Upper lobe of left lung (tissue), 6 donors: ENCODE data around the gene HBA1. TPM values are rescaled to one million over a fixed set of nuclear protein-coding genes. Genes with fewer than 3 reads are reported as not detected.
"Not testable (repeated sequence)": the region's sequence is repeated elsewhere in the genome, so short reads cannot be mapped to it uniquely, and the experiment has no call there.

Source experiments
- ATAC-seq, 2 donors: fragments of 200-7000 bp; cut with Tn5 transposase; one replicate each; pipeline ENCODE4 v1.9.1; 2022; ENCODE audit warnings: mild to moderate bottlenecking in 2 of 2, moderate library complexity in 2 of 2; ENCODE audit not compliant: low FRiP score in 2 of 2
- DNase-seq, 2 donors: peaks; one replicate each; pipeline ENCODE4 v3.0.0-alpha.2; 2019 to 2020
- H3K27ac ChIP-seq, 4 donors: fragments of 200-600 bp; sonication (generic); one replicate each; pipeline ENCODE4 v1.5.1; 2016 to 2019
- H3K27me3 ChIP-seq, 4 donors: fragments of 200-600 bp; sonication (generic); one replicate each; pipeline ENCODE4 v1.5.1; 2017 to 2019
- H3K36me3 ChIP-seq, 4 donors: fragments of 200-600 bp; sonication (generic); one replicate each; pipeline ENCODE4 v1.5.1; 2016 to 2019
- H3K4me1 ChIP-seq, 4 donors: fragments of 200-600 bp; sonication (generic); one replicate each; pipeline ENCODE4 v1.5.1; 2018 to 2019
- H3K4me3 ChIP-seq, 4 donors: fragments of 200-600 bp; sonication (generic); one replicate each; pipeline ENCODE4 v1.5.1; 2017 to 2019; ENCODE audit warnings: mild to moderate bottlenecking in 2 of 4, moderate library complexity in 1 of 4
- H3K9me3 ChIP-seq, 4 donors: fragments of 200-600 bp; sonication (generic); one replicate each; pipeline ENCODE4 v1.5.1; 2018 to 2019
- CTCF ChIP-seq, 6 experiments: fragments of 450-650 bp in 4 of 6; fragments of 200-600 bp in 2 of 6; sonication (generic) in 2 of 6; IDR thresholded peaks; one replicate each; pipeline ENCODE4 v1.5.1; 2016 to 2019; ENCODE audit warnings: antibody characterized with exemption in 6 of 6
- EP300 ChIP-seq, 4 donors: sonication (generic); formaldehyde crosslinking; IDR thresholded peaks; one replicate each; pipeline ENCODE4 v1.5.1; 2017; ENCODE audit warnings: antibody characterized with exemption in 4 of 4, control low read depth in 2 of 4
- POLR2A ChIP-seq, 4 donors: fragments of 450-650 bp; IDR thresholded peaks; one replicate each; pipeline ENCODE4 v1.5.1; 2016 to 2017; ENCODE audit warnings: antibody characterized with exemption in 4 of 4, mild to moderate bottlenecking in 2 of 4
- POLR2AphosphoS5 ChIP-seq, 2 donors: sonication (generic); formaldehyde crosslinking; IDR thresholded peaks; one replicate each; pipeline ENCODE4 v1.5.1; 2017; ENCODE audit warnings: antibody characterized with exemption in 2 of 2
- WGBS, 2 donors: methylation state at CpG; one replicate each; pipeline ENCODE4 v1.1.5; 2017 to 2018; 5-methylcytosine and 5-hydroxymethylcytosine counted together
- total RNA-seq, 6 donors: library from RNA; depleted of rRNA in 4 of 6; stranded (reverse); fragments of >200 nt in 4 of 6; gene quantifications; one replicate each; pipeline versions ENCODE4 v1.1.0 to v1.2.1, GENCODE V29; 2016 to 2021
- donor health status: DM: no; HTN: no; CAD: no; lungs with moderate emphysema.
- donor health status: DM: no; HTN: yes; CAD: no; lungs with severe emphysema.

Gene HBA1
- total RNA-seq, 6 donors from 2014 or later, result 52.7 to 591 (median 286) TPM; not detected in 1

GRCh38 chr16:162271-162991 lies 14.0 kb upstream of the HBA1 start:
- TF ChIP-seq POLR2A (IDR thresholded peaks at IDR 0.05) (no peak), EP300 (IDR thresholded peaks at IDR 0.05) (no peak), POLR2AphosphoS5 (IDR thresholded peaks at IDR 0.05) (no peak), CTCF (IDR thresholded peaks at IDR 0.05) (no peak)
- H3K4me1 ChIP-seq, result peaks cover 14 to 18% (median 17%) of the 10 kb centered on the region in 4 donors
- H3K4me3 ChIP-seq, result no peak overlapping the region
- WGBS, 2 donors, result 82 to 87% methylated on average over 12 to 13 of the region's 13 CpGs
- ATAC-seq (no peak), DNase-seq (no peak)
- no peak overlapping the region for H3K27ac ChIP-seq
- H3K36me3 ChIP-seq, result no peaks in the 10 kb centered on the region
- peaks cover 2 to 26% (median 19%) of the 10 kb centered on the region in 4 donors for H3K27me3 ChIP-seq
- no peaks in the 10 kb centered on the region for H3K9me3 ChIP-seq

- 90 to 92% methylated on average over 5 to 9 of the region's 10 CpGs for WGBS, 2 donors
- H3K36me3 ChIP-seq, result not testable (repeated sequence)
These were observed 13.3 kb upstream of the HBA1 start for GRCh38 chr16:163139-163538.

GRCh38 chr16:163696-164095 lies 12.8 kb upstream of the HBA1 start:
- not testable (repeated sequence) for ATAC-seq, H3K9me3 ChIP-seq, H3K36me3 ChIP-seq, DNase-seq, H3K4me3 ChIP-seq, H3K27ac ChIP-seq
- WGBS, 2 donors, result 0 to 23% methylated on average over 2 to 3 of the region's 3 CpGs
- peaks cover 14 to 18% (median 17%) of the 10 kb centered on the region in 4 donors for H3K4me1 ChIP-seq
- H3K27me3 ChIP-seq, result peaks cover 2 to 38% (median 25%) of the 10 kb centered on the region in 4 donors

More at GRCh38 chr16:163139-163538, 13.3 kb upstream of the HBA1 start:
- peaks cover 2 to 33% (median 22%) of the 10 kb centered on the region in 4 donors for H3K27me3 ChIP-seq
- not testable (repeated sequence) for H3K4me3 ChIP-seq, DNase-seq, ATAC-seq, H3K9me3 ChIP-seq, H3K27ac ChIP-seq
- H3K4me1 ChIP-seq, result peaks cover 14 to 18% (median 17%) of the 10 kb centered on the region in 4 donors

- ATAC-seq, result peak in 1 of 2 donors; percentile 21
These were observed 12.2 kb upstream of the HBA1 start for GRCh38 chr16:164134-164823.

GRCh38 chr16:164827-165538 lies 11.5 kb upstream of the HBA1 start:
- TF ChIP-seq CTCF (IDR thresholded peaks at IDR 0.05) (no peak), POLR2A (IDR thresholded peaks at IDR 0.05) (no peak), EP300 (IDR thresholded peaks at IDR 0.05) (no peak), POLR2AphosphoS5 (IDR thresholded peaks at IDR 0.05) (no peak)
- WGBS, 2 donors, result 3 to 6% methylated on average over 15 to 30 of the region's 77 CpGs
- Histone ChIP-seq H3K9me3 (no peaks in the 10 kb centered on the region), H3K4me3 (peak overlapping the region in 2 of 4 donors; percentile 6 to 26), H3K36me3 (no peaks in the 10 kb centered on the region), H3K4me1 (peaks cover 14 to 18% (median 17%) of the 10 kb centered on the region in 4 donors), H3K27me3 (peaks cover 2 to 45% (median 28%) of the 10 kb centered on the region in 4 donors), H3K27ac (no peak overlapping the region)
- peak in 1 of 2 donors; percentile 78 for DNase-seq
- no peak for ATAC-seq

More at GRCh38 chr16:164134-164823, 12.2 kb upstream of the HBA1 start:
- not testable (repeated sequence) for DNase-seq, H3K36me3 ChIP-seq, H3K27ac ChIP-seq, H3K9me3 ChIP-seq, H3K4me3 ChIP-seq
- Histone ChIP-seq H3K4me1 (peaks cover 14 to 18% (median 17%) of the 10 kb centered on the region in 4 donors), H3K27me3 (peaks cover 2 to 44% (median 27%) of the 10 kb centered on the region in 4 donors)
- WGBS, 2 donors, result no CpG with 5 or more reads among the region's 80 CpGs
